Effector memory CD8-positive, alpha-beta T cell (primary cell): ENCODE measurements around the gene SEMA5B.

Experiments used
- ATAC-seq: fragments of 150-1000 bp; cut with Tn5 transposase; replicated peaks from 2 replicates; pipeline ENCODE4 v1.10.0; 2021; ENCODE audit warnings: mild to moderate bottlenecking, moderate library complexity
- DNase-seq, 3 experiments: peaks; one replicate each; pipeline ENCODE4 v3.0.0; 2021
- H3K27ac Mint-ChIP-seq, 2 donors: one replicate each; pipeline ENCODE4 v1.8.0; 2022; ENCODE audit warnings: mild to moderate bottlenecking in 2 of 2, mixed read lengths in 2 of 2, moderate library complexity in 2 of 2
- H3K27me3 Mint-ChIP-seq, 2 donors: one replicate each; pipeline ENCODE4 v1.8.0; 2022; ENCODE audit warnings: mixed read lengths in 2 of 2
- H3K36me3 Mint-ChIP-seq: one replicate; pipeline ENCODE4 v1.8.0; 2022; ENCODE audit warnings: mild to moderate bottlenecking, moderate library complexity, mixed read lengths; ENCODE audit not compliant: insufficient read depth
- H3K4me1 Mint-ChIP-seq, 2 donors: one replicate each; pipeline ENCODE4 v1.8.0; 2022; ENCODE audit warnings: low read depth in 2 of 2, mixed read lengths in 2 of 2
- H3K4me3 Mint-ChIP-seq, 2 donors: one replicate each; pipeline ENCODE4 v1.8.0; 2022; ENCODE audit warnings: mild to moderate bottlenecking in 2 of 2, mixed read lengths in 2 of 2, moderate library complexity in 2 of 2
- H3K9me3 Mint-ChIP-seq, 2 donors: one replicate each; pipeline ENCODE4 v1.8.0; 2022; ENCODE audit warnings: mixed read lengths in 2 of 2

Gene SEMA5B

DNA sequence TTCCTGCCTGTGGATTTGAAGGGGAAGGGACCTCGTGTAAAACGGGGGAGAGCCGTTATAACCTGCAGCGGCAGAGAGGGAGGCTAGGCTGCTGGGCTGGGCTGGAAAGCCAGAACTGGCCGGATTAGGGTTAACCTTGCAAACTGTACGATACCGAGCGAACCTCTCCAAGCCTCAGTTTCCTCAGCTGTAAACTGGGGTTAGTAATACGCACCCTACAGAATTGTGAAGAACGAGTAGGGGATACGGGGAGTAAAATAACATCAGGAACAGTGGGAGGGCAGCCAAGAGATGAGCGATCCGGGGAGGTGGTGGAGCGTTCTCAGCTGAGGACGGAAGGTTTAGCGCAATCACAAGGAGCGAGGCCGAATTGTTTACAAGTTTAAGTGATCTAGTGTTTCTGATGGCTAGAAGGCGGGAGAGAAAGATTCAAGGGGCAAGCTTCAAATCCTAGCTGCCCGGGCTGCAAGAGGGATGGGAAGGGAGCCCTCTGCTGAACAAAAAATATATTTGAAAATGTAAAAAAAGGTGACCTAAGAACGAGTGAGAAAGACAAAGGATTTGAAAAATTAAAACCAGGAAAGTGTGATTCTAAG is 768 bp upstream of the SEMA5B start:
- peaks cover 10 to 12% of the 10 kb centered on the region in 2 donors for H3K4me1 Mint-ChIP-seq
- no peaks in the 10 kb centered on the region for H3K36me3 Mint-ChIP-seq
- peaks cover 38% of the 10 kb centered on the region in 2 donors for H3K27me3 Mint-ChIP-seq
- H3K4me3 Mint-ChIP-seq = peak overlapping the region; percentile 66 to 75
- ATAC-seq (peak; percentile 32), DNase-seq (peak in 2 of 3 experiments; percentile 3 to 4)
- no peak overlapping the region for H3K27ac Mint-ChIP-seq
- no peaks in the 10 kb centered on the region for H3K9me3 Mint-ChIP-seq

DNA sequence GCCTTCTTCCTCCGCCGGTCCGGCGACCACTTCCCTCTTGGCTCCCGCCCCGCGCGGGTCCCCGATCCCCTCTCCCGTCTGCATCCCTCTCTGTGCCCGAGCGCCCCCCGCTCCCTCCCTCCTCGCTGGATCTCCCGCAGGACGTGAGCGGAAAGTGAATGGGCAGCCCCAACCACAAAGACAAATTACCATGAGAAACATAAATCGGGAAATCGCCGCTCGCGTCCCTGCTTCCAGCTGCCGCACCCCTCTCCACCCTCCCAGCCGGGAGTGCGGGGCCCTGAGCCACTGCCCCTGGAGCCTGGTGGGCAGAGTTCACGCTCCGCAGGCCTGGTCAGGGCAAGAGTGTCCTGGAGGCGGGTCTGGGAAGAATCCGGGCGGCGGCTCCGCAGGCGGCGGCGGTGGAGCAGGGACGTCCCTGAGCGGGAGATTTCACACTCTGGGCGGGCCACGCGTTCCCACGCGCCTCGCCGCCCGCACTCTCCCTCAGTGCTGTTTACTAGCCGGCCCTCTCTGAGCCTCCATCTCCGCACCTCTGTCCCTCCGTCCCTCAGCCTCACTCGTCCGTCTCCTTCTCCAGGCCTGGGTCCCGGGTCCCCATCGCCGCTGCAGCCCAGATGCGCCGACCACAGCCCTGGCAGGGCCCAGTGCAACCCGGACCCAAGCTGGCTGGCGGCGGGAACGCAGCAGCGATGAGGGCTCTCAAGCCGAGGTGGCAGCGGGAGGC is 835 bp downstream of the SEMA5B start:
- peak; percentile 40 for ATAC-seq
- Mint-ChIP-seq H3K27me3 (peaks cover 54% of the 10 kb centered on the region in 2 donors), H3K4me1 (peaks cover 10 to 12% of the 10 kb centered on the region in 2 donors), H3K4me3 (peak overlapping the region; percentile 52 to 75), H3K27ac (no peak overlapping the region), H3K9me3 (no peaks in the 10 kb centered on the region), H3K36me3 (peaks cover 3% of the 10 kb centered on the region)
- DNase-seq = no peak

DNA sequence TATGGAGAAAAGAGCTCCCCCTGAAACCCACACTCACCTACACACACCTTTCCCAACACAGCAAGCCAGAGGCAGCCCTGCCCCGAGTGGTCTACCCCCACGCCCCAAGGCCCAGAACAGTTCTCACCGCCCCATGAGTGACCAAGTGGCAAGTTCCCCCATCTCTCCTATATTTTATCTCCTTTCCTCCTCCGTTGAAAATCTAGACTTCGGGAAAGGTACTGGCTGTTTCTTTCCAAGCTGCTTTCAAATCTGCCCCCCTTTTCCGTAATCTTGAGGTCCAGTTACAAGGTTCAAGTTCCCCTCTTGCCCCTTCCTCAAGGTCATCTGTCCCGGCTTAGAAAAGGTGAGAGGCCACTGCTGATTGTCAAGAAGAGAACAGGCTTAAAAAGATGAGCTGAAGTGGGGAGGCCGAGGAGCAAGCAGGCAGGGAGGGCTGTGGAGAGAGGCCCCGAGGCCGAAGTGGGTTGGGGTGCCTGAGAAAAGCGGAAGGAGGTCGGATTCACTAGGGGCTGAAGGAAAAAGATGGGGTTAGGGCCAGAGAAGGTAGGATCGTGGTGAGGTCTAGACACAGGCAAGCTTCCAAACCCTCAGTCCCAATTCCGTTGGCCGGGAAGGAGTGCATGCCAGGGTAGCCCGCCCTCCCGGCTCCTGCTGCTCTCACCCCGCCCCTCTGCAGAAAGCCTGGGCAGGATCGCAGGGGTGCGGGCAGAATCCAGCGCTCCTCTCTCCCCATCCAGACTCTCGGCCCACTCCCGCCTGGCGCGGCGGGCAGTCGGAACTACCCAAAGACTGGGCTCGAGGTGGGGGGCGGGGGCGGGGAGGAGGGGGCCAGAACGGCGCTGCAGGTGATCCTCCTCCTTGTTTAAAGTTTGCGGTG is 1.7 kb downstream of the SEMA5B start:
- Mint-ChIP-seq H3K9me3 (no peaks in the 10 kb centered on the region), H3K4me1 (peaks cover 10 to 12% of the 10 kb centered on the region in 2 donors), H3K36me3 (peaks cover 3% of the 10 kb centered on the region), H3K4me3 (peak overlapping the region; percentile 52 to 75), H3K27me3 (peaks cover 62 to 63% of the 10 kb centered on the region in 2 donors), H3K27ac (no peak overlapping the region)
- DNase-seq (no peak), ATAC-seq (no peak)

- no peak overlapping the region for H3K27ac Mint-ChIP-seq
- H3K4me1 Mint-ChIP-seq = peaks cover 10 to 12% of the 10 kb centered on the region in 2 donors
- peaks cover 3% of the 10 kb centered on the region for H3K36me3 Mint-ChIP-seq
- no peak overlapping the region for H3K4me3 Mint-ChIP-seq
- H3K27me3 Mint-ChIP-seq = peaks cover 80% of the 10 kb centered on the region in 2 donors
- no peaks in the 10 kb centered on the region for H3K9me3 Mint-ChIP-seq
- DNase-seq = no peak
- ATAC-seq = no peak
These were observed 3.5 kb downstream of the SEMA5B start for GRCh38 chr3:123024056-123024455.

DNA sequence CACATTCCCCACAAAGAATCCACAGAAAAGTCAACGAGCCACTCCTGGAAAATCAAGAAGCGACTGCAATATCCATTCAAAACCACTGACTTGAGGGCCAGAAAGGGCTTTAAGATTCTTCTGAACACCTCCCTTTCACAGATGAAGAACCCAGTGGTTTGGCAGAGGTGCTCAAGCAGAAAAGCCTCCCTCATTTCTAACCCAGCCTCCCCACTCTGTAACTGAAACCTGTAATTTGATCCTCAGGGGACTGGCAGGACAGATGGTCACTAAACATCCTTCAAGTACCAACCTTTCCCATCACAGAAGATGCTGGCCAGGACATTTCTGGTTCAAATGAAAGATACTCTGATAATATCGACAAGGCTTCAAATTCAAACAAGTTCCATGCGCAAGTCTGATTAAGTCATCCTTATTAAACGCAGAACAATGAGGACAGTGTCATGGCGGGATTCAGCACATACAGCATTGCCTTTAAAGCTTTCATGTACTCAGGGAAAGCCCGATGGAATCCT is 5.5 kb downstream of the SEMA5B start:
- no peak overlapping the region for H3K27ac Mint-ChIP-seq
- peaks cover 3% of the 10 kb centered on the region for H3K36me3 Mint-ChIP-seq
- peaks cover 87 to 90% of the 10 kb centered on the region in 2 donors for H3K27me3 Mint-ChIP-seq
- H3K4me3 Mint-ChIP-seq = no peak overlapping the region
- no peaks in the 10 kb centered on the region for H3K9me3 Mint-ChIP-seq
- ATAC-seq (no peak), DNase-seq (no peak)
- peaks cover 5% of the 10 kb centered on the region in 2 donors for H3K4me1 Mint-ChIP-seq

- DNase-seq (no peak), ATAC-seq (no peak)
- no peaks in the 10 kb centered on the region for H3K9me3 Mint-ChIP-seq
- peaks cover under 1 to 3% of the 10 kb centered on the region in 2 donors for H3K4me1 Mint-ChIP-seq
- H3K4me3 Mint-ChIP-seq = no peak overlapping the region
- peaks cover 81 to 84% of the 10 kb centered on the region in 2 donors for H3K27me3 Mint-ChIP-seq
- H3K27ac Mint-ChIP-seq = no peak overlapping the region
- H3K36me3 Mint-ChIP-seq = peaks cover 3% of the 10 kb centered on the region
These were observed 6.2 kb downstream of the SEMA5B start for GRCh38 chr3:123021388-123021787.

DNA sequence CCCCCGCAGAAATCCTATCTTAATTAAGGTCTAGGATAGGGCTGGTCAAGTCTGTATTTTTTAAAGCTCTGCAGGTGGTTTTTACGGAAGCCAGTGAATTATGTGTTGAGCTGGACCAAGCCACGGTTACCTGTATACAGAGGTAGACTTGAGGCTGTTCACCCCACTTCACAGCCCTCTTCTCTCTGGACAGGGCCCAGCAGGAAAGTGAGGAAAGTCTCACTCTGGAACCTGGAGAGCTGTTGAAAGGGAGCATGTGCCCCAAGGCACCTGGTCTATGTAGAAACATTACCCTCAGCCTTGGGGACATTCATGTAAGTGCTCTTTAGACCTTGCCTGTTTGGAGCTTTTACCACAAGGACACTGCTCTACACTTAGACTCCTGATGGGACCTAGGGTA is 6.9 kb downstream of the SEMA5B start:
- H3K27me3 Mint-ChIP-seq = peaks cover 74 to 82% of the 10 kb centered on the region in 2 donors
- no peak for ATAC-seq
- DNase-seq = no peak
- no peaks in the 10 kb centered on the region for H3K4me1 Mint-ChIP-seq
- peaks cover 3% of the 10 kb centered on the region for H3K36me3 Mint-ChIP-seq
- no peak overlapping the region for H3K27ac Mint-ChIP-seq
- no peak overlapping the region for H3K4me3 Mint-ChIP-seq
- H3K9me3 Mint-ChIP-seq = no peaks in the 10 kb centered on the region

GRCh38 chr3:123019591-123019990 is 8.0 kb downstream of the SEMA5B start:
- Mint-ChIP-seq H3K36me3 (peaks cover 3% of the 10 kb centered on the region), H3K4me3 (no peak overlapping the region), H3K27ac (no peak overlapping the region), H3K27me3 (peaks cover 71 to 82% of the 10 kb centered on the region in 2 donors), H3K4me1 (no peaks in the 10 kb centered on the region), H3K9me3 (no peaks in the 10 kb centered on the region)
- no peak for DNase-seq
- no peak for ATAC-seq

- no peak for DNase-seq
- peaks cover 3% of the 10 kb centered on the region for H3K36me3 Mint-ChIP-seq
- no peak overlapping the region for H3K27ac Mint-ChIP-seq
- H3K4me1 Mint-ChIP-seq = no peaks in the 10 kb centered on the region
- no peak for ATAC-seq
- peaks cover 70 to 82% of the 10 kb centered on the region in 2 donors for H3K27me3 Mint-ChIP-seq
- H3K4me3 Mint-ChIP-seq = no peak overlapping the region
- no peaks in the 10 kb centered on the region for H3K9me3 Mint-ChIP-seq
These were observed 8.4 kb downstream of the SEMA5B start for GRCh38 chr3:123019161-123019560.

GRCh38 chr3:123018683-123019082 is 8.9 kb downstream of the SEMA5B start:
- DNase-seq (no peak), ATAC-seq (no peak)
- Mint-ChIP-seq H3K36me3 (peaks cover 3% of the 10 kb centered on the region), H3K9me3 (no peaks in the 10 kb centered on the region), H3K27ac (no peak overlapping the region), H3K27me3 (peaks cover 70 to 82% of the 10 kb centered on the region in 2 donors), H3K4me3 (no peak overlapping the region), H3K4me1 (no peaks in the 10 kb centered on the region)

GRCh38 chr3:123015596-123015995 is 12.0 kb downstream of the SEMA5B start:
- Mint-ChIP-seq H3K4me3 (no peak overlapping the region), H3K9me3 (no peaks in the 10 kb centered on the region), H3K36me3 (peaks cover 3% of the 10 kb centered on the region), H3K27ac (no peak overlapping the region), H3K4me1 (no peaks in the 10 kb centered on the region), H3K27me3 (peaks cover 46 to 82% of the 10 kb centered on the region in 2 donors)
- ATAC-seq (no peak), DNase-seq (no peak)

- Mint-ChIP-seq H3K27ac (no peak overlapping the region), H3K9me3 (no peaks in the 10 kb centered on the region), H3K4me1 (no peaks in the 10 kb centered on the region), H3K4me3 (no peak overlapping the region), H3K27me3 (peaks cover 47 to 83% of the 10 kb centered on the region in 2 donors), H3K36me3 (peaks cover 3% of the 10 kb centered on the region)
- DNase-seq (no peak), ATAC-seq (no peak)
These were observed 13.7 kb downstream of the SEMA5B start for GRCh38 chr3:123013876-123014275.

GRCh38 chr3:123012652-123013051 is 14.9 kb downstream of the SEMA5B start:
- no peaks in the 10 kb centered on the region for H3K9me3 Mint-ChIP-seq

More at GRCh38 chr3:123012652-123013051, 14.9 kb downstream of the SEMA5B start:
- H3K4me1 Mint-ChIP-seq = no peaks in the 10 kb centered on the region
- DNase-seq = no peak
- no peak for ATAC-seq
- peaks cover 49 to 84% of the 10 kb centered on the region in 2 donors for H3K27me3 Mint-ChIP-seq
- H3K36me3 Mint-ChIP-seq = peaks cover 3% of the 10 kb centered on the region
- H3K4me3 Mint-ChIP-seq = no peak overlapping the region
- no peak overlapping the region for H3K27ac Mint-ChIP-seq
